NOMO-1 treated with DMSO at 0.1 percent for 48 hours (cell line): ENCODE data around the gene PCDHA4.
"Not testable (repeated sequence)": the region's sequence is repeated elsewhere in the genome, so short reads cannot be mapped to it uniquely, and the experiment has no call there.

Experiments used
- DNase-seq: peaks from one replicate; lab custom pipeline; 2025; ENCODE audit not compliant: unreplicated experiment; lab: John Stamatoyannopoulos, UW

Gene PCDHA4

DNA sequence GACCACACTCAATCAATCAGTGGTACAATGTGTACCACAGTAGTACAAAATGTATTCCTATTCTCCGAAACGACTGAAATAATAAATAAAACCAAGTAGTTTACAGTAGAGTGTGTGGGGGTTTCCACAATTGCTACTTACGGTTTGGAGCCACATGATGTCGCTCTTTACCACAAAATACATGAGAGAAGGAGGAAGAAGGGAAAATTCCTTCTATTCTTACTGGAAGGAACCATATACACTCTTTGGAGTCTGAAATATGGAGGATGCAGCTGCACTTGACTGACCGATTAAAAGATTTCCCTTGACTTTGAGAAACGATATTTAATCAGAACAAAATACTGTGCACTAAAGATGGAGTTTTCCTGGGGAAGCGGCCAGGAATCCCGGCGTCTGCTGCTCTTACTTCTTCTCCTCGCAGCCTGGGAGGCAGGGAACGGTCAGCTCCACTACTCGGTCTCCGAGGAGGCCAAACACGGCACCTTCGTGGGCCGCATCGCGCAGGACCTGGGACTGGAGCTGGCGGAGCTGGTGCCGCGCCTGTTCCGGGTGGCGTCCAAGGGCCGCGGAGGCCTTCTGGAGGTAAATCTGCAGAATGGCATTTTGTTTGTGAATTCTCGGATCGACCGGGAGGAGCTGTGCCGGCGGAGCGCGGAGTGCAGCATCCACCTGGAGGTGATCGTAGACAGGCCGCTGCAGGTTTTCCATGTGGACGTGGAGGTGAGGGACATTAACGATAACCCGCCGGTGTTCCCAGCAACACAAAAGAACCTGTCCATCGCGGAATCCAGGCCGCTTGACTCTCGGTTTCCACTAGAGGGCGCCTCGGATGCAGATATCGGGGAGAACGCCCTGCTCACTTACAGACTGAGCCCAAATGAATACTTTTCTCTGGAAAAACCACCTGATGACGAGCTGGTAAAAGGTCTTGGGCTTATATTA, at the start of gene PCDHA4:
TSS of gene PCDHA4 (plus strand) at position 235 of the 942 bp plus-strand sequence.
- DNase-seq = no peak

GRCh38 chr5:140764177-140764973, 42.5 kb upstream of the PCDHA4 start:
- DNase-seq = no peak

- no peak for DNase-seq
Measured at GRCh38 chr5:140767444-140767843, 39.4 kb upstream of the PCDHA4 start.

- no peak for DNase-seq
Measured at GRCh38 chr5:140780512-140780911, 26.4 kb upstream of the PCDHA4 start.

- peak; percentile 59 for DNase-seq
Measured at GRCh38 chr5:140785905-140786686, 20.8 kb upstream of the PCDHA4 start, which contains the start of gene PCDHA1. Gene PCDHA1 (plus strand): TSS chr5:140786140.

DNA sequence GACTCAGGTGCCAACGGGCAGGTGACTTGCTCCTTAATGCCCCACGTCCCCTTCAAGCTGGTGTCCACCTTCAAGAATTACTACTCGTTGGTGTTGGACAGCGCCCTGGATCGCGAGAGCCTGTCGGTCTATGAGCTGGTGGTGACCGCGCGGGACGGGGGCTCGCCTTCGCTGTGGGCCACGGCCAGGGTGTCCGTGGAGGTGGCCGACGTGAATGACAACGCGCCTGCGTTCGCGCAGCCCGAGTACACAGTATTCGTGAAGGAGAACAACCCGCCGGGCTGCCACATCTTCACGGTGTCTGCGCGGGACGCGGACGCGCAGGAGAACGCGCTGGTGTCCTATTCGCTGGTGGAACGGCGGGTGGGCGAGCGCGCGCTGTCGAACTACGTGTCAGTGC, 19.4 kb upstream of the PCDHA4 start:
- not testable (repeated sequence) for DNase-seq

DNA sequence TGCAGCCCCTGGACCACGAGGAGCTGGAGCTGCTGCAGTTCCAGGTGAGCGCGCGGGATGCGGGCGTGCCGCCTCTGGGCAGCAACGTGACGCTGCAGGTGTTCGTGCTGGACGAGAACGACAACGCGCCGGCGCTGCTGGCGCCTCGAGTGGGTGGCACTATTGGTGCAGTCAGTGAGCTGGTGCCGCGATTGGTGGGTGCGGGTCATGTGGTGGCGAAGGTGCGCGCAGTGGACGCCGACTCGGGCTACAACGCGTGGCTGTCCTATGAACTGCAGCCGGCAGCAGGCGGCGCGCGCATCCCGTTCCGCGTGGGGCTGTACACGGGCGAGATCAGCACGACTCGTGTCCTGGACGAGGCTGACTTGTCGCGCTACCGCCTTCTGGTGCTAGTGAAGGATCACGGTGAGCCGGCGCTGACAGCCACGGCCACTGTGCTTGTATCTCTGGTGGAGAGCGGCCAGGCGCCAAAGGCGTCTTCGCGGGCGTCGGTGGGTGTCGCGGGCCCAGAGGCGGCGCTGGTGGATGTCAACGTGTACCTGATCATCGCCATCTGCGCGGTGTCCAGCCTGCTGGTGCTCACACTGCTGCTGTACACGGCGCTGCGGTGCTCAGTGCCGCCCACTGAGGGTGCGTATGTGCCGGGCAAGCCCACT, 18.9 kb upstream of the PCDHA4 start:
- not testable (repeated sequence) for DNase-seq

DNA sequence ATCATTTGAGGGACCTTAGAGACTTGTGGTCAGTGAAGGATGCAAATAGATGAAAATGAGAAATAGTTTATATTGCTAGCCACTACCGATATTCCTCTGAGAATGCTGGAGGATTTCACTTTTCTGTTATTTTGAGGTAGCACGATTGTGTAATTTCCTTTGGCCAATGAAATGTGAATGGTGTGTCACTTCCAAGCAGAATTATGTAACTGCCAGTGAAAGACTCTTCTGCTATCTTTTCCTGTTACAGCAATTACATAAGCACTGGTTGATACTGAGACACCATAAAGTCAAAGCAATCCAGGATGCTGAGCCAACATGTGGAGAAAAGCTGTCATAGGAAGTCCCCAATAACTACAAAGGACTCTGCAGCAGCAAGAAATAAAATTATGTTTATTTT, 15.8 kb upstream of the PCDHA4 start:
- DNase-seq = peak; percentile 75

DNA sequence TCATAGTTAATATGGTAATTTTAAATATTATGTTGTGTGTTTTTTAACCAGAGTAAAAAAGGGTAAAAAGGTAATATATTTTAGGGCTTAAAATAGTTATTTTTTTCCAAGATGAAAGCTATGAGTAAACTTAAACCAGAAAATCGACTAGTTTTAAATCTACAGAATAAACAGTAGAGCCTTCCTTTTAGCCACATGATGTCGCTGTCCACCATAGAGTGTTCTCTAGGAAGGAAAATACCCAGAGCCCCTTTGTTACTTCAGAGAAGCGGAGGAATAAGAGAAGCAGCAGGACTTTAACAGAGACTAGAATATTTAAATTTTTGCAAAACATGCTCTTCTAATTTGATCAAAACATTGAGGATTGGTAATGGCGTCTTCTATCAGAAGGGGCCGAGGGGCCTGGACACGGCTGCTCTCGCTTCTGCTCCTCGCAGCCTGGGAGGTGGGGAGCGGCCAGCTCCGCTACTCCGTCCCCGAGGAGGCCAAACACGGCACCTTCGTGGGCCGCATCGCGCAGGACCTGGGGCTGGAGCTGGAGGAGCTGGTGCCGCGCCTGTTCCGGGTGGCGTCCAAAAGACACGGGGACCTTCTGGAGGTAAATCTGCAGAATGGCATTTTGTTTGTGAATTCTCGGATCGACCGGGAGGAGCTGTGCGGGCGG, 12.1 kb upstream of the PCDHA4 start, which contains the start of gene PCDHA2:
TSS of gene PCDHA2 (plus strand) at position 258 of the 664 bp plus-strand sequence.
- no peak for DNase-seq

GRCh38 chr5:140795259-140795641, 11.6 kb upstream of the PCDHA4 start:
- no peak for DNase-seq

- not testable (repeated sequence) for DNase-seq
Measured at GRCh38 chr5:140796072-140796717, 10.7 kb upstream of the PCDHA4 start.

GRCh38 chr5:140796718-140797095, 10.2 kb upstream of the PCDHA4 start:
- DNase-seq = no peak

GRCh38 chr5:140800816-140801493, 5.9 kb upstream of the PCDHA4 start, which contains the start of gene PCDHA3:
Gene PCDHA3 (plus strand): TSS chr5:140801057.
- no peak for DNase-seq

- DNase-seq = no peak
Measured at GRCh38 chr5:140801494-140801841, 5.4 kb upstream of the PCDHA4 start.

DNA sequence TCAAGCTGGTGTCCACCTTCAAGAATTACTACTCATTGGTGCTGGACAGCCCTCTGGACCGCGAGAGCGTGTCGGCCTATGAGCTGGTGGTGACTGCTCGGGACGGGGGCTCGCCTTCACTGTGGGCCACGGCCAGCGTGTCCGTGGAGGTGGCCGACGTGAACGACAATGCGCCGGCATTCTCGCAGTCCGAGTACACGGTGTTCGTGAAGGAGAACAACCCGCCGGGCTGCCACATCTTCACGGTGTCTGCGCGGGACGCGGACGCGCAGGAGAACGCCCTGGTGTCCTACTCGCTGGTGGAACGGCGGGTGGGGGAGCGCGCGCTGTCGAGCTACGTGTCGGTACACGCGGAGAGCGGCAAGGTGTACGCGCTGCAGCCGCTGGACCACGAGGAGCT, 4.5 kb upstream of the PCDHA4 start:
- DNase-seq = not testable (repeated sequence)

GRCh38 chr5:140802781-140803271, 4.0 kb upstream of the PCDHA4 start:
- no peak for DNase-seq

DNA sequence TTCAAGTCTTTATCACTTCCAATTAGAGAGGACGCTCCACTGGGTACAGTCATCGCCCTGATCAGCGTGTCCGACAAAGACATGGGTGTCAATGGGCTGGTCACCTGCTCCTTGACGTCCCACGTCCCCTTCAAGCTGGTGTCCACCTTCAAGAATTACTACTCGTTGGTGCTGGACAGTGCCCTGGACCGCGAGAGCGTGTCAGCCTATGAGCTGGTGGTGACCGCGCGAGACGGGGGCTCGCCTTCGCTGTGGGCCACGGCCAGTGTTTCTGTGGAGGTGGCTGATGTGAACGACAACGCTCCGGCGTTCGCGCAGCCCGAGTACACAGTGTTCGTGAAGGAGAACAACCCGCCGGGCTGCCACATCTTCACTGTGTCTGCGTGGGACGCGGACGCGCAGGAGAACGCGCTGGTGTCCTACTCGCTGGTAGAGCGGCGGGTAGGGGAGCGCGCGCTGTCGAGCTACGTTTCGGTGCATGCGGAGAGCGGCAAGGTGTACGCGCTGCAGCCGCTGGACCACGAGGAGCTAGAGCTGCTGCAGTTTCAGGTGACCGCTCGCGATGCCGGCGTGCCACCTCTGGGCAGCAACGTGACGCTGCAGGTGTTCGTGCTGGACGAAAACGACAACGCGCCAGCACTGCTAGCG, 1.5 kb downstream of the PCDHA4 start:
- not testable (repeated sequence) for DNase-seq

DNA sequence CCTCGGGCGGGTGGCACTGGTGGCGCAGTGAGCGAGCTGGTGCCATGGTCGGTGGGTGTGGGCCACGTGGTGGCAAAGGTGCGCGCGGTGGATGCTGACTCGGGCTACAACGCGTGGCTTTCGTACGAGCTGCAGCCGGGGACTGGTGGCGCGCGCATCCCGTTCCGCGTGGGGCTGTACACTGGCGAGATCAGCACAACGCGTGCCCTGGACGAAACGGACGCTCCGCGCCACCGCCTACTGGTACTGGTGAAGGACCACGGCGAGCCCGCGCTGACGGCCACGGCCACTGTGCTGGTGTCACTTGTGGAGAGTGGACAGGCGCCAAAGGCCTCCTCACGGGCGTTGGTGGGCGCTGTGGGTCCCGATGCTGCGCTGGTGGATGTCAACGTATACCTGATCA, 2.0 kb downstream of the PCDHA4 start:
- DNase-seq = no peak
